H1 (cell line): Measurements from ENCODE around the gene KRTAP10-5. TPM values are rescaled to one million over a fixed set of nuclear protein-coding genes. Genes with fewer than 3 reads are reported as not detected.

Experiments used
- CTCF ChIA-PET: fragments of 300-600 bp; sonication (Branson Sonifier 250); formaldehyde crosslinking; loops from one replicate; lab custom pipeline; 2021; ENCODE audit not compliant: partially characterized antibody; lab: Charles Lee
- POLR2A ChIA-PET: fragments of 300-600 bp; sonication (Branson Sonifier 250); formaldehyde crosslinking; loops from one replicate; lab custom pipeline; 2021; ENCODE audit warnings: inconsistent platforms; ENCODE audit not compliant: partially characterized antibody; lab: Charles Lee
- DNase-seq, 2 experiments: peaks; one replicate each; pipeline versions ENCODE4 v3.0.0 to v3.0.0-alpha.2; 2010 to 2022; ENCODE audit warnings: low spot score in 2 of 2, low read depth in 1 of 2, mixed read lengths in 1 of 2
- FAIRE-seq: peaks from 2 replicates; lab custom pipeline; 2011; peaks lifted over from hg19 to GRCh38; lab: Jason Lieb, UNC
- H2AFZ ChIP-seq: 2 replicates; pipeline ENCODE4 v1.8.1; 2012; ENCODE audit warnings: low read length, inconsistent platforms
- H2AK5ac ChIP-seq: 2 replicates; pipeline ENCODE4 v1.6.1; 2013; ENCODE audit warnings: low read depth, low read length
- H2BK120ac ChIP-seq: replicated peaks from 2 replicates; pipeline ENCODE3; 2013; ENCODE audit warnings: low read depth, low read length, inconsistent platforms
- H2BK12ac ChIP-seq: 2 replicates; pipeline ENCODE4 v1.6.1; 2013; ENCODE audit warnings: low read depth, low read length
- H2BK15ac ChIP-seq: 2 replicates; pipeline ENCODE4 v1.6.1; 2013; ENCODE audit warnings: low read length
- H2BK20ac ChIP-seq: 2 replicates; pipeline ENCODE4 v1.6.1; 2013; ENCODE audit warnings: low read length
- H2BK5ac ChIP-seq: 2 replicates; pipeline ENCODE4 v1.6.1; 2013; ENCODE audit warnings: low read depth, low read length
- H3K14ac ChIP-seq: 2 replicates; pipeline ENCODE4 v1.6.1; 2013; ENCODE audit warnings: inconsistent platforms; ENCODE audit not compliant: insufficient read length
- H3K18ac ChIP-seq: 2 replicates; pipeline ENCODE4 v1.6.1; 2013; ENCODE audit warnings: low read length; ENCODE audit errors: extremely low read depth
- H3K23ac ChIP-seq: 2 replicates; pipeline ENCODE4 v1.6.1; 2013; ENCODE audit warnings: inconsistent platforms; ENCODE audit not compliant: insufficient read length
- H3K23me2 ChIP-seq: 2 replicates; pipeline ENCODE4 v1.6.1; 2013; ENCODE audit warnings: low read depth, low read length
- H3K27ac ChIP-seq: 2 replicates; pipeline ENCODE4 v1.6.1; 2011; ENCODE audit warnings: low read depth, low read length, inconsistent platforms
- H3K27me3 ChIP-seq, 4 experiments: replicated peaks in 1 of 4; 1 replicate in 1 of 4; 2 replicates in 3 of 4; pipeline versions ENCODE4 v1.6.1 to v1.8.1; 2011 to 2013; ENCODE audit warnings: low read length in 3 of 4, mild to moderate bottlenecking in 3 of 4, inconsistent platforms in 2 of 4, mixed read lengths in 2 of 4, moderate library complexity in 1 of 4; ENCODE audit not compliant: control insufficient read depth in 3 of 4, insufficient read depth in 3 of 4; ENCODE audit errors: extremely low read depth in 1 of 4
- H3K36me3 ChIP-seq, 4 experiments: 2 replicates each; pipeline versions ENCODE4 v1.6.1 to v1.8.1; 2011 to 2013; ENCODE audit warnings: mild to moderate bottlenecking in 4 of 4, low read length in 3 of 4, moderate library complexity in 2 of 4, control low read depth in 1 of 4, inconsistent platforms in 1 of 4; ENCODE audit not compliant: insufficient read depth in 4 of 4, control insufficient read depth in 2 of 4
- H3K4ac ChIP-seq: replicated peaks from 2 replicates; pipeline ENCODE3; 2013; ENCODE audit warnings: low read length, low read depth, mixed read lengths, inconsistent platforms; ENCODE audit not compliant: insufficient read length
- H3K4me1 ChIP-seq, 4 experiments: replicated peaks in 1 of 4; 1 replicate in 1 of 4; 2 replicates in 3 of 4; pipeline versions ENCODE4 v1.6.1 to v1.8.1; 2011 to 2013; ENCODE audit warnings: low read length in 3 of 4, inconsistent platforms in 2 of 4, mixed read lengths in 1 of 4; ENCODE audit not compliant: insufficient read depth in 4 of 4, control insufficient read depth in 3 of 4
- H3K4me2 ChIP-seq, 2 experiments: 2 replicates each; pipeline versions ENCODE4 v1.6.1 to v1.8.1; 2011 to 2013; ENCODE audit warnings: low read depth in 2 of 2, low read length in 2 of 2, control low read depth in 1 of 2, inconsistent platforms in 1 of 2, mild to moderate bottlenecking in 1 of 2; ENCODE audit not compliant: insufficient read depth in 1 of 2
- H3K4me3 ChIP-seq, 4 experiments: fragments of 200-600, 300-600 bp in 1 of 4; sonication (generic), shearing (Covaris generic), sonication (Bioruptor Twin) in 1 of 4; 2 replicates each; pipeline versions ENCODE4 v1.5.1 to v1.8.1; 2011 to 2016; ENCODE audit warnings: low read length in 4 of 4, low read depth in 3 of 4, control low read depth in 2 of 4, inconsistent platforms in 2 of 4, mild to moderate bottlenecking in 2 of 4, mixed read lengths in 1 of 4, moderate library complexity in 1 of 4; ENCODE audit not compliant: insufficient read depth in 2 of 4; ENCODE audit errors: extremely low read depth in 1 of 4
- H3K56ac ChIP-seq: replicated peaks from 2 replicates; pipeline ENCODE3; 2013; ENCODE audit warnings: low read depth, mild to moderate bottlenecking, mixed read lengths, low read length, inconsistent platforms; ENCODE audit not compliant: insufficient read length
- H3K79me1 ChIP-seq: 2 replicates; pipeline ENCODE4 v1.6.1; 2013; ENCODE audit warnings: low read depth, low read length, control low read depth
- H3K79me2 ChIP-seq, 2 experiments: 2 replicates each; pipeline versions ENCODE4 v1.6.1 to v1.8.1; 2012 to 2013; ENCODE audit warnings: low read length in 2 of 2, mild to moderate bottlenecking in 2 of 2, inconsistent platforms in 1 of 2; ENCODE audit not compliant: insufficient read depth in 2 of 2, control insufficient read depth in 1 of 2
- H3K9ac ChIP-seq, 4 experiments: replicated peaks in 1 of 4; 1 replicate in 1 of 4; 2 replicates in 3 of 4; pipeline versions ENCODE4 v1.6.1 to v1.8.1; 2011 to 2013; ENCODE audit warnings: low read depth in 3 of 4, low read length in 3 of 4, control low read depth in 2 of 4, mild to moderate bottlenecking in 2 of 4, moderate library complexity in 2 of 4, inconsistent platforms in 1 of 4; ENCODE audit errors: extremely low read depth in 1 of 4
- H3K9me3 ChIP-seq, 2 experiments: 2 replicates each; pipeline versions ENCODE4 v1.6.1 to v1.8.1; 2012 to 2013; ENCODE audit warnings: mild to moderate bottlenecking in 2 of 2, moderate library complexity in 2 of 2, control low read depth in 1 of 2, inconsistent platforms in 1 of 2, low read depth in 1 of 2, low read length in 1 of 2, mixed read lengths in 1 of 2; ENCODE audit not compliant: insufficient read depth in 2 of 2
- H4K20me1 ChIP-seq, 2 experiments: replicated peaks in 1 of 2; 2 replicates each; pipeline versions ENCODE3 to v1.8.1; 2011 to 2013; ENCODE audit warnings: inconsistent platforms in 2 of 2, low read length in 2 of 2, mild to moderate bottlenecking in 1 of 2; ENCODE audit not compliant: insufficient read depth in 2 of 2, control insufficient read depth in 1 of 2
- H4K5ac ChIP-seq: 2 replicates; pipeline ENCODE4 v1.6.1; 2013; ENCODE audit warnings: low read length, low read depth, mixed read lengths, inconsistent platforms; ENCODE audit not compliant: insufficient read length
- H4K8ac ChIP-seq: 2 replicates; pipeline ENCODE4 v1.8.0; 2013; ENCODE audit warnings: mild to moderate bottlenecking, moderate library complexity, low read length, inconsistent platforms; ENCODE audit not compliant: insufficient read depth; ENCODE audit errors: extremely low read depth
- H4K91ac ChIP-seq: replicated peaks from 2 replicates; pipeline ENCODE3; 2013; ENCODE audit warnings: low read length, mixed read lengths, inconsistent platforms; ENCODE audit not compliant: insufficient read length
- POLR2A ChIP-seq, 2 experiments: IDR thresholded peaks; 1 replicate in 1 of 2; 2 replicates in 1 of 2; pipeline ENCODE4 v1.6.1; 2011; ENCODE audit warnings: low read depth in 2 of 2, low read length in 2 of 2, mild to moderate bottlenecking in 2 of 2; ENCODE audit errors: control extremely low read depth in 1 of 2
- SAP30 ChIP-seq: fragments of 300-600 bp; sonication (generic); IDR thresholded peaks from 2 replicates; pipeline ENCODE4 v1.7.1; 2012; ENCODE audit warnings: low read length, moderate library complexity, mild to moderate bottlenecking, inconsistent platforms; ENCODE audit not compliant: insufficient read depth, insufficient replicate concordance
- WGBS, 2 experiments: shearing (Covaris generic) in 1 of 2; methylation state at CpG; one replicate each; pipeline versions ENCODE4 v1.1.6 to v1.1.7; 2013 to 2015; ENCODE audit warnings: low lambda C conversion rate in 2 of 2, mixed read lengths in 2 of 2, inconsistent platforms in 1 of 2, low coverage in 1 of 2, missing lambda C conversion rate in 1 of 2; ENCODE audit not compliant: insufficient replicate concordance in 2 of 2, insufficient coverage in 1 of 2, insufficient read length in 1 of 2; ENCODE audit errors: extremely low coverage in 1 of 2, missing lambda C conversion rate in 1 of 2; 5-methylcytosine and 5-hydroxymethylcytosine counted together
- polyA plus RNA-seq, 7 experiments: library from polyadenylated mRNA; depleted of rRNA in 3 of 7; stranded (reverse) in 5 of 7; unstranded in 2 of 7; fragments of >200 nt in 5 of 7; fragments of 200-250 nt in 2 of 7; gene quantifications; 1 replicate in 5 of 7; 2 replicates in 1 of 7; 4 replicates in 1 of 7; pipeline versions ENCODE4 v1.2.1 to v1.2.3, GENCODE V29; 2011 to 2013; ENCODE audit warnings: missing spikeins in 2 of 7, mixed read lengths in 2 of 7
- total RNA-seq: library from RNA; stranded (reverse); fragmentation: NEBNext Ultra II Directional; extraction: Animal tissue kit (Norgen Biotek cat#: 25700); gene quantifications from 2 replicates; pipeline ENCODE4 v1.2.1, GENCODE V29; 2021
- TF ChIP-seq, protein P1 (sequence below): IDR thresholded peaks from 2 replicates; pipeline ENCODE4 v1.6.1; 2012; ENCODE audit warnings: inconsistent platforms
- TF ChIP-seq, protein P2 (sequence below): IDR thresholded peaks from 2 replicates; pipeline ENCODE4 v1.6.1; 2012; ENCODE audit warnings: inconsistent platforms

The KRTAP10-5 gene
- total and polyA plus RNA-seq, 2 of the 8 experiments (the other 6 are each of a cell fraction or from before 2014, with no cell fraction given) = 0.09 TPM; not detected in 1

GRCh38 chr21:44593598-44594405, 13.4 kb upstream of the KRTAP10-5 start:
- Histone ChIP-seq H2AK5ac (no peak overlapping the region), H3K9me3 (no peaks in the 10 kb centered on the region), H2BK20ac (peak overlapping the region; percentile 4; the same call in 1 of the 2 replicates), H3K23me2 (0 out of 2 replicates have a peak, but pooled peaks cover 4% of the 10 kb centered on the region), H3K36me3 (no peaks in the 10 kb centered on the region; a peak in 1 of 8 replicates), H4K91ac (peak overlapping the region; percentile 72), H3K23ac (no peak overlapping the region), H3K27me3 (no peaks in the 10 kb centered on the region), H2BK5ac (peak overlapping the region; percentile 46; the same call in 1 of the 2 replicates), H4K20me1 (no peaks in the 10 kb centered on the region), H2BK12ac (peak overlapping the region; percentile 32; the same call in 1 of the 2 replicates), H3K79me1 (no peaks in the 10 kb centered on the region), H3K4ac (no peak overlapping the region), H2AFZ (no peak overlapping the region), H3K27ac (no peak overlapping the region), H4K8ac (no peak overlapping the region), H2BK15ac (no peak overlapping the region), H3K14ac (no peak overlapping the region), H3K9ac (no peak overlapping the region), H3K4me3 (no peak overlapping the region), H3K4me1 (peaks cover 2 to 20% (median 9%) of the 10 kb centered on the region in 4 experiments), H2BK120ac (peak overlapping the region; percentile 58), H3K4me2 (no peak overlapping the region), H3K56ac (no peak overlapping the region), H3K18ac (0 out of 2 replicates have a peak overlapping the region, but pooled peaks have one; percentile 39), H3K79me2 (no peaks in the 10 kb centered on the region), H4K5ac (no peak overlapping the region)
- ChIA-PET CTCF (interaction anchor here (0.7 kb wide), 1 partner anchor 189 kb away, joined by 3 read pairs; no protein-coding TSS in a partner anchor), POLR2A (no interaction called here)
- TF ChIP-seq, protein P1, sequence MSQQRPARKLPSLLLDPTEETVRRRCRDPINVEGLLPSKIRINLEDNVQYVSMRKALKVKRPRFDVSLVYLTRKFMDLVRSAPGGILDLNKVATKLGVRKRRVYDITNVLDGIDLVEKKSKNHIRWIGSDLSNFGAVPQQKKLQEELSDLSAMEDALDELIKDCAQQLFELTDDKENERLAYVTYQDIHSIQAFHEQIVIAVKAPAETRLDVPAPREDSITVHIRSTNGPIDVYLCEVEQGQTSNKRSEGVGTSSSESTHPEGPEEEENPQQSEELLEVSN = peak; percentile 52; the same call in 1 of the 2 replicates
- TF ChIP-seq SAP30 (no peak), POLR2A (IDR thresholded peaks at IDR 0.05; ENCODE audit: control extremely low read depth in 1 of 2, low read depth in 2 of 2, low read length in 2 of 2) (no peak)
- TF ChIP-seq, protein P2, sequence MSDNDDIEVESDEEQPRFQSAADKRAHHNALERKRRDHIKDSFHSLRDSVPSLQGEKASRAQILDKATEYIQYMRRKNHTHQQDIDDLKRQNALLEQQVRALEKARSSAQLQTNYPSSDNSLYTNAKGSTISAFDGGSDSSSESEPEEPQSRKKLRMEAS = peak; percentile 71
- 75% methylated on average over 20 of the region's 20 CpGs; no CpG with 5 or more reads in 1 of the 2 experiments for WGBS, 2 experiments
- DNase-seq (peak in 1 of 2 experiments; percentile 48), FAIRE-seq (no peak)
